Esophagus muscularis mucosa (tissue), 4 donors: Measurements from ENCODE around the gene ALKBH5. TPM values are rescaled to one million over a fixed set of nuclear protein-coding genes. Genes with fewer than 3 reads are reported as not detected.

Experiments used
- DNase-seq: peaks from one replicate; pipeline ENCODE4 v3.0.0-alpha.2; 2017; ENCODE audit errors: extremely low spot score
- H3K27ac ChIP-seq, 4 donors: fragments of 200-600 bp; sonication (generic); replicated peaks in 1 of 4; 1 replicate in 3 of 4; 2 replicates in 1 of 4; pipeline ENCODE4 v1.5.1; 2016 to 2019; ENCODE audit warnings: mild to moderate bottlenecking in 1 of 4
- H3K27me3 ChIP-seq, 4 donors: fragments of 200-600 bp; sonication (generic); one replicate each; pipeline versions ENCODE4 v1.5.1 to v1.6.0; 2016 to 2019
- H3K36me3 ChIP-seq, 4 donors: fragments of 200-600 bp; sonication (generic); one replicate each; pipeline ENCODE4 v1.5.1; 2016 to 2019
- H3K4me1 ChIP-seq, 4 donors: fragments of 200-600 bp; sonication (generic); one replicate each; pipeline ENCODE4 v1.5.1; 2016 to 2019
- H3K4me3 ChIP-seq, 4 donors: fragments of 200-600 bp; sonication (generic); 1 replicate in 2 of 4; 2 replicates in 2 of 4; pipeline ENCODE4 v1.5.1; 2016 to 2019; ENCODE audit warnings: mild to moderate bottlenecking in 4 of 4, moderate library complexity in 1 of 4
- H3K9me3 ChIP-seq, 4 donors: fragments of 200-600 bp; sonication (generic); 1 replicate in 3 of 4; 2 replicates in 1 of 4; pipeline ENCODE4 v1.5.1; 2016 to 2019
- EP300 ChIP-seq: sonication (generic); formaldehyde crosslinking; IDR thresholded peaks from one replicate; pipeline ENCODE4 v1.6.1; 2017; ENCODE audit warnings: antibody characterized with exemption
- POLR2A ChIP-seq: fragments of 450-650 bp; IDR thresholded peaks from one replicate; pipeline ENCODE4 v1.6.1; 2017; ENCODE audit warnings: antibody characterized with exemption, moderate library complexity, mild to moderate bottlenecking, low read depth
- POLR2AphosphoS5 ChIP-seq, 2 donors: sonication (generic); formaldehyde crosslinking; IDR thresholded peaks; one replicate each; pipeline ENCODE4 v1.6.1; 2017; ENCODE audit warnings: antibody characterized with exemption in 2 of 2
- WGBS: methylation state at CpG from one replicate; pipeline ENCODE4 v1.1.5; 2018; 5-methylcytosine and 5-hydroxymethylcytosine counted together
- intact Hi-C: fragments of 100-400 bp; cut with DNase I; formaldehyde crosslinking; loops from one replicate; pipeline ENCODE4 v1.15.1; 2023
- total RNA-seq, 4 donors: library from RNA; depleted of rRNA; stranded (reverse); fragments of >200 nt; gene quantifications; one replicate each; pipeline versions ENCODE4 v1.1.0 to v1.2.1, GENCODE V29; 2016
- TF ChIP-seq, protein P1 (sequence below), 3 experiments: fragments of 200-600 bp in 2 of 3; fragments of 450-650 bp in 1 of 3; sonication (generic) in 2 of 3; IDR thresholded peaks; one replicate each; pipeline ENCODE4 v1.5.1; 2017 to 2019; ENCODE audit warnings: antibody characterized with exemption in 3 of 3, mild to moderate bottlenecking in 2 of 3, moderate library complexity in 1 of 3

The ALKBH5 gene
- total RNA-seq, 4 donors from 2014 or later: 120 to 197 (median 151) TPM

DNA sequence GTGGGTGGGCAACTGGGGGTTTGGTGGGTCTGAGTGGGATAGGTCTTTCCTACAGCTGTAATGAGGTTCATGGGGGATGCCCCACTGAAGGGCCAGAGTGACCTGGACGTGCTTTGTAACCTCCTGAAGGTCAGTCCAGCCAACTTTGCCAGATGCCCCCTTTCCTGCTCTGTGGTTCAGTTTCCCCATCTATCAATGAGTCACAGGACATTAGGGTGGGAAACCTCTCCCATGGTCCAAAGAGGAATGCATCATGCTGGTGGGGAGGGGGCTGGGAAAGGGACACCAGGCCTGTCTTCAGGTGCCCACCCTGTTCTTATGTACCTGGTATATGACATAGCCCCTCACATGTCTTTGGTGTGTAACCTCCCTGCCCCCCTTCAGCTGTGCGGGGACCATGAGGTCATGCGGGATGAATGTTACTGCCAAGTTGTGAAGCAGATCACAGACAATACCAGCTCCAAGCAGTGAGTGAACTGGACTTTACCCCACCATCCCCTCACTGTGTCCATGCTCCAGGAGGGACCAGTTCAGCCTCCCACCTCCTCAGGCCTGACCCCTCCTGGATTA lies 24.0 kb upstream of the ALKBH5 start:
- WGBS: 87% methylated on average over 3 of the region's 3 CpGs
- TF ChIP-seq, protein P1, sequence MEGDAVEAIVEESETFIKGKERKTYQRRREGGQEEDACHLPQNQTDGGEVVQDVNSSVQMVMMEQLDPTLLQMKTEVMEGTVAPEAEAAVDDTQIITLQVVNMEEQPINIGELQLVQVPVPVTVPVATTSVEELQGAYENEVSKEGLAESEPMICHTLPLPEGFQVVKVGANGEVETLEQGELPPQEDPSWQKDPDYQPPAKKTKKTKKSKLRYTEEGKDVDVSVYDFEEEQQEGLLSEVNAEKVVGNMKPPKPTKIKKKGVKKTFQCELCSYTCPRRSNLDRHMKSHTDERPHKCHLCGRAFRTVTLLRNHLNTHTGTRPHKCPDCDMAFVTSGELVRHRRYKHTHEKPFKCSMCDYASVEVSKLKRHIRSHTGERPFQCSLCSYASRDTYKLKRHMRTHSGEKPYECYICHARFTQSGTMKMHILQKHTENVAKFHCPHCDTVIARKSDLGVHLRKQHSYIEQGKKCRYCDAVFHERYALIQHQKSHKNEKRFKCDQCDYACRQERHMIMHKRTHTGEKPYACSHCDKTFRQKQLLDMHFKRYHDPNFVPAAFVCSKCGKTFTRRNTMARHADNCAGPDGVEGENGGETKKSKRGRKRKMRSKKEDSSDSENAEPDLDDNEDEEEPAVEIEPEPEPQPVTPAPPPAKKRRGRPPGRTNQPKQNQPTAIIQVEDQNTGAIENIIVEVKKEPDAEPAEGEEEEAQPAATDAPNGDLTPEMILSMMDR (IDR thresholded peaks at IDR 0.05): no peak
- TF ChIP-seq POLR2AphosphoS5 (IDR thresholded peaks at IDR 0.05): no peak
- no peak for TF ChIP-seq POLR2A
- no peak for TF ChIP-seq EP300
- H3K36me3 ChIP-seq: no peaks in the 10 kb centered on the region
- no peak for DNase-seq
- H3K27ac ChIP-seq: no peak overlapping the region
- H3K4me1 ChIP-seq: peaks cover 0 to 23% (median 17%) of the 10 kb centered on the region in 4 donors
- H3K4me3 ChIP-seq: no peak overlapping the region
- intact Hi-C loops: no loop called here
- no peaks in the 10 kb centered on the region for H3K27me3 ChIP-seq
- H3K9me3 ChIP-seq: no peaks in the 10 kb centered on the region

DNA sequence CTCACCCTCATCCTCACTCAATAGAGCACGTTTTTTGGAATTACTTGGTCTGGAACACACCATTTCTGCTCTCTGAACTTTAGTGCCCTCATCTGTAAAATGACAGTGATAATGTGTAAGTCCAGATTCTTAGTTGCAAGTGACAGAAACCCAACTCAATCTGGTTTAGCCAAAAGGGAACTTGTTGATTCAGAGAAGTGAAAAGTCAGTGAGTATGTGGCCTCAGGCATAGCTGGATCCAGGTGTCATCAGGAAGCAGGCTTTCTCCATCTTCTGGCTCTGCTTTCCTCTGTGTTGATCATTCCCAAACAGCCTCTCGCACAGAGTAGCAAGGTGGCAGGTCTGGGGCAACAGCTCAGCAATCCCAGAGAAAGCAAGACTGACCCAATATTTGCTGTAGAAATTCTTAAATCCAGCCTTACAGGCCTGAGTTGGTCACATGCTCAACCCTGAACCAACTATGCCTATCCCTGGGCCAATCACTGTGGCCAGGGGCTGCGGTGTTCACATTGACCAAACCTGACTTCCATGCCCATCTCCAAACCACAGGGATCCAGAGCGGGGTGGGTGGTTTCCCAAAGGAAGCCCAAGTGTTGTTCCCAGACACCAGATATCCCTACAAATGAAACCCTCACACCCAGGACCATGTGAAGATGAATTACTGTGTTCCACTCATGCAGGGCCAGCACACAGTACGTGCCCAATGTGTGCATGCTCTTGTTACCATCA lies 23.3 kb upstream of the ALKBH5 start:
- no peaks in the 10 kb centered on the region for H3K9me3 ChIP-seq
- no peaks in the 10 kb centered on the region for H3K27me3 ChIP-seq
- H3K27ac ChIP-seq: no peak overlapping the region
- DNase-seq: no peak
- peaks cover 0 to 22% (median 17%) of the 10 kb centered on the region in 4 donors for H3K4me1 ChIP-seq
- TF ChIP-seq, protein P1 (IDR thresholded peaks at IDR 0.05): no peak
- TF ChIP-seq POLR2A: no peak
- no peak for TF ChIP-seq EP300
- intact Hi-C loops: no loop called here
- WGBS: 96% methylated on average over 5 of the region's 5 CpGs
- no peak overlapping the region for H3K4me3 ChIP-seq
- no peaks in the 10 kb centered on the region for H3K36me3 ChIP-seq

DNA sequence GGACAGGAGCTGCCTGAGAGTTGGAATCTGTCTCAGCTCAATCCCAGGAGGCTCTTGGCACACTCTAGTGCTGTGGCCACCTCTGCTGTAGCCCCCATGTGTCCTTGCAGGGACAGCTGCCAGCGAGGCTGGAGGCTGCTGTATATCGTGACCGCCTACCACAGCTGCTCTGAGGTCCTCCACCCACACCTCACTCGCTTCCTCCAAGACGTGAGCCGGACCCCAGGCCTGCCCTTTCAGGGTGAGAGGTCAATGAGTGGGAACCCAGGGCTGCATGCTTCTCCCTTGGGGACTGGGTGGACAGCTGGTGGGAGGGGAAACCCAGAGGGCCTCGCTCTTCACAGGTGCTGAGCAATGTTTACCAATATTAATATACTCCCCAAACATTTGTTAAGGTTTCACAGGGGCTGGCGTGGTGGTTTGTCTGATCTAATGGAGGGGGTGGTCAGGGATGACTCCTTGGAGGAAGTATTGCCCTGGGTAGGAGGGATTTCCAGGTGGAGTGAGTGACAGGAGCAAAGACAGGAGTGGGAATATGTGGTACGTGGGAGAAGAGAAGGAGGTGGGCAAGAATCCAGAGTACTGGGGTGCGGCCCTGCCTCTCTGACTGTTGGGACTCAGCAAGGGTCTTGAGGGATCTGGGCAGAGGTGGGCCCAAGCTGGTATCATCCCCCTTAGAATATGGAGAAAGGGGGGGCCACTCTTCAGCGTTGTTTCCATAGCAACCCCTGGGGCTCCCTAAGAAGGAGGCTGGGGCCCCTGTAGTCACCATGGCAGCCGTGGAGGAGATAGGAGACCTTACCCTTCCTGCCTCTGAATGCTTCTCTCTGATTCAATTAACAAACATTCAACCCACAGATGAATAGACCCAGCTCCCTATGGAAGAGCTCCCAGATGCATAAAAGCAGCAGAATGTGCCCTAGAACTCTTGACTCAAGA lies 22.2 kb upstream of the ALKBH5 start:
- H3K27ac ChIP-seq: no peak overlapping the region
- H3K4me1 ChIP-seq: peaks cover 0 to 18% (median 16%) of the 10 kb centered on the region in 4 donors
- TF ChIP-seq EP300 (no peak), POLR2A (no peak), POLR2AphosphoS5 (IDR thresholded peaks at IDR 0.05) (no peak)
- TF ChIP-seq, protein P1 (IDR thresholded peaks at IDR 0.05): no peak
- intact Hi-C loops: no loop called here
- no peak overlapping the region for H3K4me3 ChIP-seq
- H3K9me3 ChIP-seq: no peaks in the 10 kb centered on the region
- H3K36me3 ChIP-seq: no peaks in the 10 kb centered on the region
- 79% methylated on average over 6 of the region's 12 CpGs for WGBS
- DNase-seq: no peak
- no peaks in the 10 kb centered on the region for H3K27me3 ChIP-seq

DNA sequence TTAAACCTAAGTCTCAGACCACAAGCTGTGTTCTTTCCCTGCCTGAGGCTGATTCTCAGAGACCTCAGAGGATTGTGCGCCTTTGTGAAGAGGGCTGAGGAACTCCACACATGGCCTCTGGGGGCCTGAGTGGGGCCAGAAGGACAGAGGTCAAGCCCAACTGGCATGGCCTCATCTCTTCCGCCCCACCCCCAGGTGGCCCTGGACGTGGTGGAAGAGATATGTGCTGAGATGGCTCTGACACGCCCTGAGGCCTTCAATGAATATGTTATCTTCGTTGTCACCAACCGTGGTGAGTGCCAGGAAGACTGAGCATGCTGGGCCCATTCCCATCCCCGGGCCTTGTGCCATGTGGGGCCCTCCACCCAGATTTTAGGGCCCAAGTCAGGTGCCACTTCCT lies 20.1 kb upstream of the ALKBH5 start:
- Histone ChIP-seq H3K4me3 (no peak overlapping the region), H3K9me3 (no peaks in the 10 kb centered on the region), H3K36me3 (no peaks in the 10 kb centered on the region), H3K27me3 (no peaks in the 10 kb centered on the region), H3K27ac (no peak overlapping the region), H3K4me1 (peaks cover 0 to 7% (median 5%) of the 10 kb centered on the region in 4 donors)
- TF ChIP-seq POLR2A (no peak), POLR2AphosphoS5 (IDR thresholded peaks at IDR 0.05) (no peak)
- intact Hi-C loops: no loop called here
- WGBS: 94% methylated on average over 7 of the region's 7 CpGs
- DNase-seq: no peak

DNA sequence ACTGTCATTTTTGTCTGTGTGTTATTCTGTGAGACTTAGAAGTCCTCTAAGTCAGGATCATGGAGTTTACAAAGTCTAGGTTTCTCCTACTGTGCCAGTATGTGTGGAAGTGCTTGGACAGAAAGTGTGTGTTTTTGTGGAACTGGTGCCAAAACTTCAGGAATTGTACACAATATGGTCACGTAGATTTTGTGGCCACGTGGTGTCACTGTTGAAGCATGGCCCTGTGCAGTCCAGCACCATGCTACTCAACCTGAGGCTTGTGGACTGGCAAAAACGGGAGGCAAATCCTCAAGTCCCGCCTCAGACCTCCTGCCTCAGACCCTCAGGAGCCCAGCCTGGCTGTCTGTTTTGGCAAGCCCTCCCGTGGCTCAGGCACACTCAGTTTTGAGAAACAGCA lies 16.7 kb upstream of the ALKBH5 start:
- 29% methylated on average over 3 of the region's 5 CpGs for WGBS
- intact Hi-C loops: no loop called here
- DNase-seq: no peak

More for the DNA sequence above, 16.7 kb upstream of the ALKBH5 start:
- Histone ChIP-seq H3K4me1 (no peaks in the 10 kb centered on the region), H3K27ac (no peak overlapping the region), H3K36me3 (no peaks in the 10 kb centered on the region), H3K4me3 (no peak overlapping the region), H3K9me3 (no peaks in the 10 kb centered on the region), H3K27me3 (no peaks in the 10 kb centered on the region)
- TF ChIP-seq POLR2AphosphoS5 (IDR thresholded peaks at IDR 0.05) (no peak), EP300 (no peak), POLR2A (no peak)
